Lower lobe of right lung (tissue), 2 donors: ENCODE measurements around the gene GBE1. TPM values are rescaled to one million over a fixed set of nuclear protein-coding genes. Genes with fewer than 3 reads are reported as not detected.
"Not testable (repeated sequence)": the region's sequence is repeated elsewhere in the genome, so short reads cannot be mapped to it uniquely, and the experiment has no call there.

Source experiments
- ATAC-seq, 2 donors: fragments of 200-7000 bp; cut with Tn5 transposase; one replicate each; pipeline ENCODE4 v1.9.1; 2020 to 2022; ENCODE audit warnings: mild to moderate bottlenecking in 2 of 2, moderate library complexity in 2 of 2
- DNase-seq: peaks from one replicate; pipeline ENCODE4 v3.0.0-alpha.2; 2020
- H3K27ac ChIP-seq: fragments of 200-600 bp; one replicate; pipeline ENCODE4 v1.8.0; 2022
- H3K27me3 ChIP-seq: fragments of 200-600 bp; one replicate; pipeline ENCODE4 v1.8.0; 2022; ENCODE audit warnings: low read depth
- H3K36me3 ChIP-seq: fragments of 200-600 bp; one replicate; pipeline ENCODE4 v1.8.0; 2022; ENCODE audit warnings: mild to moderate bottlenecking
- H3K4me1 ChIP-seq: fragments of 200-600 bp; one replicate; pipeline ENCODE4 v1.8.0; 2022
- H3K4me3 ChIP-seq: fragments of 200-600 bp; one replicate; pipeline ENCODE4 v1.8.0; 2022; ENCODE audit warnings: mild to moderate bottlenecking
- H3K9me3 ChIP-seq: fragments of 200-600 bp; one replicate; pipeline ENCODE4 v1.8.0; 2022
- CTCF ChIP-seq: fragments of 200-600 bp; IDR thresholded peaks from one replicate; pipeline ENCODE4 v1.8.0; 2022; ENCODE audit warnings: antibody characterized with exemption, mild to moderate bottlenecking
- intact Hi-C: fragments of 100-400 bp; cut with DNase I; formaldehyde crosslinking; loops from one replicate; pipeline ENCODE4 v1.11.0; 2022
- total RNA-seq: library from RNA; stranded (reverse); fragmentation: NEBNext Ultra II Directional; extraction: Animal tissue kit (Norgen Biotek cat#: 25700); gene quantifications from one replicate; pipeline ENCODE4 v1.2.1, GENCODE V29; 2021
- donor health status: DM: no; HTN: yes; CAD: no; lungs with severe emphysema.

The GBE1 gene
- total RNA-seq, 1 donor from 2014 or later = 23.0 TPM

DNA sequence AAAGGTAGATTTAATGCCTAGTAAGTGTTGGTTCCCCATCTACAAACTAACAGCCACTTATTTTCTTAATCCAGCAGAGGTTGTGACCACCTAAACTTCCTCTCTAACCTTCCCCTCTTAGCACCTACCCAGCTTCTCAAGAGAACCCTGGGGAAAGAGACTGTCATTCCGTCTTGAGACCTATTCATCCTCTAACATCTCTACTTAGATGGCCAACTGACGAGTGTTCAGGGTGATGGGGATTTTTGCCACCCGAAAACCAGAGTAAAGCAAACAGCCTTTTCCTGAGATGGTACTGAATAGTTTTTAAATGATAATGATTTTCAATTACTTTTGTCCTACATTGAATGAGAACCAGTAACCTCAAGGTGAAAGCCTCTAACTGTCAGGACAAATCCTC is 9.3 kb upstream of the GBE1 start:
- ATAC-seq = no peak
- intact Hi-C loops = no loop called here

GRCh38 chr3:81769299-81769698 is 7.9 kb upstream of the GBE1 start:
- no peak for TF ChIP-seq CTCF
- no peak overlapping the region for H3K27ac ChIP-seq
- no peaks in the 10 kb centered on the region for H3K9me3 ChIP-seq
- no peaks in the 10 kb centered on the region for H3K27me3 ChIP-seq
- DNase-seq = no peak
- no peaks in the 10 kb centered on the region for H3K36me3 ChIP-seq
- intact Hi-C loops = no loop called here
- H3K4me3 ChIP-seq = no peak overlapping the region
- no peaks in the 10 kb centered on the region for H3K4me1 ChIP-seq
- ATAC-seq = no peak

More for the DNA sequence above, 9.3 kb upstream of the GBE1 start:
- no peaks in the 10 kb centered on the region for H3K27me3 ChIP-seq
- no peaks in the 10 kb centered on the region for H3K4me1 ChIP-seq
- TF ChIP-seq CTCF = no peak
- no peak overlapping the region for H3K27ac ChIP-seq
- H3K4me3 ChIP-seq = no peak overlapping the region
- H3K9me3 ChIP-seq = no peaks in the 10 kb centered on the region
- DNase-seq = no peak
- H3K36me3 ChIP-seq = no peaks in the 10 kb centered on the region

GRCh38 chr3:81767250-81767859 is 5.9 kb upstream of the GBE1 start:
- H3K27me3 ChIP-seq, intact Hi-C loops, ATAC-seq, H3K4me3 ChIP-seq, H3K4me1 ChIP-seq, H3K9me3 ChIP-seq, H3K27ac ChIP-seq, H3K36me3 ChIP-seq, DNase-seq: not testable (repeated sequence)

DNA sequence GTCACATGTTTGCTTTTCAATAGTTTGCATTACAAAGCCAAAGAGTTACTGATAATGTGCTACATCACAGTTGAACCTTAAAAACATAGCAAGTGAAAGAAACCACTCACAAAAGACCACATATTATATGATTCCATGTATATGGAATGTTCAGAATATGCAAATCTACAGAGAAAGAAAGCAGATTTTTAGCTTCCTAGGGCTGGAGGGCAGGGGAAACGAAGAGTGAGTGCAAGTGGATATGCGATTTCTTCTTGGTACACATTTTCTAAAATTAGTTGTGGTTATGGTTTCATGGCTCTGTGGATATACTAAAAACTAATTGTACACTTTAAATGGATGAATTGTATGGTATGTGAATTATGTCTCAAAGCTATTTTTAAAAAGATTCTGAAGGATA is 4.0 kb upstream of the GBE1 start:
- no peak for ATAC-seq
- no peak for TF ChIP-seq CTCF
- Histone ChIP-seq H3K4me3 (no peak overlapping the region), H3K36me3 (no peaks in the 10 kb centered on the region), H3K27ac (no peak overlapping the region), H3K27me3 (no peaks in the 10 kb centered on the region), H3K4me1 (peaks cover 13% of the 10 kb centered on the region), H3K9me3 (no peaks in the 10 kb centered on the region)
- intact Hi-C loops = no loop called here
- DNase-seq = no peak

GRCh38 chr3:81764665-81765064 is 3.2 kb upstream of the GBE1 start:
- DNase-seq (no peak), ATAC-seq (no peak)
- no peaks in the 10 kb centered on the region for H3K36me3 ChIP-seq
- peaks cover 20% of the 10 kb centered on the region for H3K4me1 ChIP-seq
- intact Hi-C loops = no loop called here
- no peak overlapping the region for H3K4me3 ChIP-seq
- no peak overlapping the region for H3K27ac ChIP-seq
- TF ChIP-seq CTCF = no peak
- H3K9me3 ChIP-seq = no peaks in the 10 kb centered on the region
- H3K27me3 ChIP-seq = no peaks in the 10 kb centered on the region

DNA sequence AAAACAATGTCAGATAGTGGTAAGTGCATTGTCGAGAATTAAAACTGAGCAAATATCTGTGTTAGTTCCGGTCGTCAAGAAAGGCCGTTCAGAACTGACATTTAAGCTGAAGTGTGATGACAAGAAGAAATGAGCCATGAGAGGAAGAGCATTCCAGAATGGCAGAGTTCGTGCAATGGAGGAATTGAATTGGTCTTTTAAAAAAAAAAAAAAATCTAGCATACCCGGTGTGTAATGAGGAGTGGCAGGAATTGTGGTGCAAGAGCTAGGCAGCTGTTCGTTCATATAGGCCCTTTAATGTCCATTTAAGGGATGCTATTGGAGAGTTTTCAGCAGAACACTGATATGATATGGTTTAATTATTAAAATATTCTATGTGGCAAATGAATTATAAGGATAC is 2.6 kb upstream of the GBE1 start:
- Histone ChIP-seq H3K9me3 (no peaks in the 10 kb centered on the region), H3K4me1 (peaks cover 24% of the 10 kb centered on the region), H3K4me3 (no peak overlapping the region), H3K27ac (no peak overlapping the region), H3K36me3 (no peaks in the 10 kb centered on the region), H3K27me3 (no peaks in the 10 kb centered on the region)
- DNase-seq (no peak), ATAC-seq (no peak)
- TF ChIP-seq CTCF = no peak
- intact Hi-C loops = no loop called here
